ENCODE measurements around the gene CWC27. TPM values are rescaled to one million over a fixed set of nuclear protein-coding genes. Genes with fewer than 3 reads are reported as not detected.

The CWC27 gene
- total RNA-seq, 1 experiment from 2014 or later: 32.9 TPM

DNA sequence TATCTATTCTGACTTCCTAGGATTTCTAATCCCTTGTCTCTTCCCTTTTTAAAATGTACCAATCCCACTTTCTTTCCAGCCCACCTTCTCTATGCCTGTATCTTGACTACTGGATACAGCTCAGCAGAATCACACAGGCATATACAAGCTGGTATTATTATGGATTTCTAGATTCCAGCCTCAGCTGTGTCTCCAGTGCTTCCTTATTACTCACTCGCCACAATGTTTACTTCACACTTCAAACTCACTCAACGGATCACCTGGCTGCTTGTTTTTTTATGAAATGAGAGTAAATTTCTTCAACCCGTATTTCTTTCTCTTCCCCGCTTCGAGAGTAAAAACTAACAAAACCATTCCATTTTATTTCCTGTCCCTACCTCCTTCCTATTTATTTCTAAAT, 38.8 kb downstream of the CWC27 start:
- Mint-ChIP-seq H3K4me3 (ENCODE audit: unreplicated experiment) (no peak overlapping the region), H3K36me3 (ENCODE audit: insufficient read depth, unreplicated experiment) (no peaks in the 10 kb centered on the region), H3K27me3 (ENCODE audit: insufficient read depth, unreplicated experiment) (no peaks in the 10 kb centered on the region), H3K4me1 (ENCODE audit: low read depth, unreplicated experiment) (no peaks in the 10 kb centered on the region), H3K27ac (ENCODE audit: unreplicated experiment) (no peak overlapping the region), H3K9me3 (ENCODE audit: unreplicated experiment) (no peaks in the 10 kb centered on the region)
- Histone ChIP-seq H3K9me3 (no peaks in the 10 kb centered on the region), H3K4me3 (ENCODE audit: low read depth, low read length) (no peak overlapping the region), H3K4me1 (no peaks in the 10 kb centered on the region), H3K27me3 (replicated peaks; ENCODE audit: control insufficient read depth, insufficient read depth, low read length) (no peaks in the 10 kb centered on the region), H3K36me3 (ENCODE audit: control insufficient read depth, insufficient read depth, low read length) (no peaks in the 10 kb centered on the region)
- POLR2A ChIA-PET: no interaction called here
- TF ChIP-seq, protein P1, sequence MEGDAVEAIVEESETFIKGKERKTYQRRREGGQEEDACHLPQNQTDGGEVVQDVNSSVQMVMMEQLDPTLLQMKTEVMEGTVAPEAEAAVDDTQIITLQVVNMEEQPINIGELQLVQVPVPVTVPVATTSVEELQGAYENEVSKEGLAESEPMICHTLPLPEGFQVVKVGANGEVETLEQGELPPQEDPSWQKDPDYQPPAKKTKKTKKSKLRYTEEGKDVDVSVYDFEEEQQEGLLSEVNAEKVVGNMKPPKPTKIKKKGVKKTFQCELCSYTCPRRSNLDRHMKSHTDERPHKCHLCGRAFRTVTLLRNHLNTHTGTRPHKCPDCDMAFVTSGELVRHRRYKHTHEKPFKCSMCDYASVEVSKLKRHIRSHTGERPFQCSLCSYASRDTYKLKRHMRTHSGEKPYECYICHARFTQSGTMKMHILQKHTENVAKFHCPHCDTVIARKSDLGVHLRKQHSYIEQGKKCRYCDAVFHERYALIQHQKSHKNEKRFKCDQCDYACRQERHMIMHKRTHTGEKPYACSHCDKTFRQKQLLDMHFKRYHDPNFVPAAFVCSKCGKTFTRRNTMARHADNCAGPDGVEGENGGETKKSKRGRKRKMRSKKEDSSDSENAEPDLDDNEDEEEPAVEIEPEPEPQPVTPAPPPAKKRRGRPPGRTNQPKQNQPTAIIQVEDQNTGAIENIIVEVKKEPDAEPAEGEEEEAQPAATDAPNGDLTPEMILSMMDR (IDR thresholded peaks at IDR 0.05; ENCODE audit: insufficient read depth in 1 of 2, low read depth in 1 of 2, low read length in 1 of 2, severe bottlenecking in 1 of 2, unreplicated experiment in 1 of 2): no peak
- no peak for DNase-seq
- intact Hi-C loops (cut with micrococcal nuclease; ENCODE audit: unreplicated experiment): no loop called here
- CTCF ChIA-PET: no interaction called here
- no TSS peak for BruUV-seq (replicated peaks)

DNA sequence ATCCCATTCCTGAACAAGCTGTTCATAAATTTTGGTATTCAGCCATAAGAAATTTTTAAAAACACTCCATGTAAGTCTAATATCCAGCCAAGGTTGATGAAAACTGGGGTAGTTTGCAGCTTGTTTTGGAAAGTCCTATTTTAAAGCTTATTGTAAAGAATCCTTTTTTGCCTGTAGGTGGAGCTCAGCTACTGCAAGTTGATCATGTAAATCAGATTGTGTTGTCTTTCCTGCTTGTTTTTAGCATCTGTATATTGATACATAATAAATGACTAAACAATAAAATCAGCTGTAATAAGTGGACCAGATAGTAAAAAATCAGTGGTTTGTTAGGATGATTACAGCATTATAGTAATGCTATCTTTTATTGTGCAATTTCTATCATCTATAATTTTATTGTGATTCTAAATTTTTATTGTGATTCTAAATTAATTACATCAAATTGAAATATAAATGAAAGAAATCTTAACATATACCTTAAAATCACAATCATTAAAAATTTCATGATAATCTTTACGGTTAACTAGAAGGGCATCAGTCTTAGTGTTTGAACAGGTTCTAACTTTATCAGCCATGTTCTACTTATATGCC, 42.4 kb downstream of the CWC27 start:
- Mint-ChIP-seq H3K9me3 (ENCODE audit: unreplicated experiment) (no peaks in the 10 kb centered on the region), H3K36me3 (ENCODE audit: insufficient read depth, unreplicated experiment) (no peaks in the 10 kb centered on the region), H3K27me3 (ENCODE audit: insufficient read depth, unreplicated experiment) (no peaks in the 10 kb centered on the region), H3K4me3 (ENCODE audit: unreplicated experiment) (no peak overlapping the region), H3K4me1 (ENCODE audit: low read depth, unreplicated experiment) (no peaks in the 10 kb centered on the region), H3K27ac (ENCODE audit: unreplicated experiment) (no peak overlapping the region)
- no peaks in the 10 kb centered on the region for H3K27me3 ChIP-seq (replicated peaks; ENCODE audit: control insufficient read depth, insufficient read depth, low read length)
- ChIA-PET POLR2A (no interaction called here), CTCF (interaction anchor here (0.7 to 1.6 kb wide), 9 partner anchors 9 to 672 kb away, joined by 3 to 17 read pairs (median 5); partner anchors contain the start of gene ADAMTS6)
- TF ChIP-seq, protein P1 (IDR thresholded peaks at IDR 0.05; ENCODE audit: insufficient read depth in 1 of 2, low read depth in 1 of 2, low read length in 1 of 2, severe bottlenecking in 1 of 2, unreplicated experiment in 1 of 2): peak; percentile 58 to 68
- no TSS peak for BruUV-seq (replicated peaks)
- no peaks in the 10 kb centered on the region for H3K4me1 ChIP-seq
- DNase-seq: peak in 1 of 2 experiments; percentile 32
- H3K4me3 ChIP-seq (ENCODE audit: low read depth, low read length): no peak overlapping the region
- no peaks in the 10 kb centered on the region for H3K36me3 ChIP-seq (ENCODE audit: control insufficient read depth, insufficient read depth, low read length)
- intact Hi-C loops (cut with micrococcal nuclease; ENCODE audit: unreplicated experiment): loop anchor here (1.0 to 5.0 kb wide), 6 partner anchors 128 to 672 kb away; no protein-coding TSS in a partner anchor
- no peaks in the 10 kb centered on the region for H3K9me3 ChIP-seq

DNA sequence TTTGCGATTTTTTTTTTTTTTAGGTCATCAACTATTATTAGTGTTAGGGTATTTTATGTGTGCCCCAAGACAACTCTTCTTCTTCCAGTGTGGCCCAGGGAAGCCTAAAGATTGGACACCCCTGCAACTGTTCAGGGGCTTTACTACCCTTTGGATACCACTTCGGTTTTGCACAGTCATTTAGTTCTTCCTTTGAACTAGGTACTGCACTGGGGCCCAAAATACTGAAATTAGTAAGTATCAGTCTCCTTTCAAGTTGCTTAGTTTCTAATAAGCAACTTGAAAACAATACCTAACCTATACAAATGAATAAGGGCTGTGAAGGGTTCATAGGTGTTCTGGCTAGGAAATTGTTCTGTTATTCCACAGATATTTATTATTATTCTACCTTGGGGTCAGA, 45.3 kb downstream of the CWC27 start:
- Mint-ChIP-seq H3K4me3 (ENCODE audit: unreplicated experiment) (no peak overlapping the region), H3K27ac (ENCODE audit: unreplicated experiment) (no peak overlapping the region), H3K9me3 (ENCODE audit: unreplicated experiment) (no peaks in the 10 kb centered on the region), H3K36me3 (ENCODE audit: insufficient read depth, unreplicated experiment) (no peaks in the 10 kb centered on the region), H3K27me3 (ENCODE audit: insufficient read depth, unreplicated experiment) (no peaks in the 10 kb centered on the region), H3K4me1 (ENCODE audit: low read depth, unreplicated experiment) (no peaks in the 10 kb centered on the region)
- Histone ChIP-seq H3K27me3 (replicated peaks; ENCODE audit: control insufficient read depth, insufficient read depth, low read length) (no peaks in the 10 kb centered on the region), H3K36me3 (ENCODE audit: control insufficient read depth, insufficient read depth, low read length) (no peaks in the 10 kb centered on the region; the same call in 1 of the 2 replicates), H3K4me3 (ENCODE audit: low read depth, low read length) (no peak overlapping the region), H3K4me1 (no peaks in the 10 kb centered on the region), H3K9me3 (no peaks in the 10 kb centered on the region)
- TF ChIP-seq, protein P1 (IDR thresholded peaks at IDR 0.05; ENCODE audit: insufficient read depth in 1 of 2, low read depth in 1 of 2, low read length in 1 of 2, severe bottlenecking in 1 of 2, unreplicated experiment in 1 of 2): no peak
- intact Hi-C loops (cut with micrococcal nuclease; ENCODE audit: unreplicated experiment): loop anchor here (5.0 kb wide), 1 partner anchor 143 kb away; no protein-coding TSS in a partner anchor
- POLR2A ChIA-PET: no interaction called here
- no TSS peak for BruUV-seq (replicated peaks)
- CTCF ChIA-PET: no interaction called here
- DNase-seq: no peak
